Neural cell (in vitro differentiated cells): ENCODE measurements around the gene TMCC1. TPM values are rescaled to one million over a fixed set of nuclear protein-coding genes. Genes with fewer than 3 reads are reported as not detected.
"Not testable (repeated sequence)": the region's sequence is repeated elsewhere in the genome, so short reads cannot be mapped to it uniquely, and the experiment has no call there.

Experiments
- H2AFZ ChIP-seq: fragments of 200-600, 300-800 bp; sonication (generic), shearing (Covaris generic); 2 replicates; pipeline ENCODE4 v1.6.0; 2014; ENCODE audit warnings: low read depth, mild to moderate bottlenecking, antibody characterized with exemption, low read length, moderate library complexity
- H3F3A ChIP-seq: fragments of 200-600 bp; shearing (Covaris generic); 2 replicates; pipeline ENCODE4 v1.6.1; 2016; ENCODE audit warnings: mild to moderate bottlenecking, moderate library complexity, mixed read lengths, antibody characterized with exemption, low read length; ENCODE audit not compliant: insufficient read depth, poor library complexity, severe bottlenecking
- H3K27ac ChIP-seq: fragments of 200-600, 300-800 bp; sonication (generic), shearing (Covaris generic); 2 replicates; pipeline ENCODE4 v1.5.1; 2014; ENCODE audit warnings: mild to moderate bottlenecking, low read length, moderate library complexity
- H3K27me3 ChIP-seq: fragments of 300-800, 200-600 bp; sonication (generic), shearing (Covaris generic); 2 replicates; pipeline ENCODE4 v1.6.0; 2014; ENCODE audit warnings: mild to moderate bottlenecking, low read depth, low read length, moderate library complexity; ENCODE audit not compliant: insufficient read depth
- H3K36me3 ChIP-seq: fragments of 300-800, 200-600 bp; sonication (generic), shearing (Covaris generic); 2 replicates; pipeline ENCODE4 v1.5.1; 2014; ENCODE audit warnings: mild to moderate bottlenecking, antibody characterized with exemption, low read length, moderate library complexity; ENCODE audit not compliant: insufficient read depth
- H3K4me2 ChIP-seq: fragments of 300-800, 200-600 bp; sonication (generic), shearing (Covaris generic); 2 replicates; pipeline ENCODE4 v1.6.0; 2014; ENCODE audit warnings: mild to moderate bottlenecking, low read length
- H3K4me3 ChIP-seq: fragments of 300-800, 200-600 bp; sonication (generic), shearing (Covaris generic); 2 replicates; pipeline ENCODE4 v1.5.1; 2014; ENCODE audit warnings: mild to moderate bottlenecking, low read length, moderate library complexity
- H3K79me2 ChIP-seq: fragments of 200-600 bp; shearing (Covaris generic); replicated peaks from 2 replicates; pipeline ENCODE4 v1.6.0; 2014; ENCODE audit warnings: mild to moderate bottlenecking, low read length, moderate library complexity; ENCODE audit not compliant: insufficient read depth
- H3K9ac ChIP-seq: fragments of 300-800, 200-600 bp; sonication (generic), shearing (Covaris generic); 2 replicates; pipeline ENCODE4 v1.6.1; 2016; ENCODE audit warnings: mild to moderate bottlenecking, low read length, mixed read lengths
- H3K9me2 ChIP-seq: fragments of 200-600 bp; shearing (Covaris generic); 2 replicates; pipeline ENCODE4 v1.6.1; 2016; ENCODE audit warnings: mild to moderate bottlenecking, low read length, mixed read lengths; ENCODE audit not compliant: insufficient read depth
- H3K9me3 ChIP-seq: fragments of 200-600, 300-800 bp; sonication (generic), shearing (Covaris generic); 2 replicates; pipeline ENCODE4 v1.6.1; 2016; ENCODE audit warnings: mild to moderate bottlenecking, mixed run types, low read length, moderate library complexity, mixed read lengths
- H4K20me1 ChIP-seq: fragments of 200-600 bp; shearing (Covaris generic); 2 replicates; pipeline ENCODE4 v1.6.1; 2016; ENCODE audit warnings: mild to moderate bottlenecking, mixed run types; ENCODE audit not compliant: insufficient read depth
- CTCF ChIP-seq: fragments of 450-650 bp; IDR thresholded peaks from 2 replicates; pipeline ENCODE4 v1.5.1; 2014; ENCODE audit warnings: antibody characterized with exemption, mild to moderate bottlenecking, moderate library complexity; ENCODE audit not compliant: poor library complexity, severe bottlenecking
- EP300 ChIP-seq: fragments of 450-650 bp; conservative IDR thresholded peaks from 2 replicates; pipeline ENCODE4 v1.6.1; 2014; ENCODE audit warnings: antibody characterized with exemption, mild to moderate bottlenecking, moderate library complexity; ENCODE audit not compliant: poor library complexity, severe bottlenecking
- EZH2 ChIP-seq: fragments of 200-600, 300-800 bp; shearing (Covaris generic), sonication (generic); IDR thresholded peaks from 2 replicates; pipeline ENCODE4 v1.6.1; 2014; ENCODE audit warnings: antibody characterized with exemption, low read length, borderline replicate concordance, mild to moderate bottlenecking; ENCODE audit not compliant: insufficient read depth, poor library complexity, severe bottlenecking
- MXI1 ChIP-seq: fragments of 450-650 bp; conservative IDR thresholded peaks from 2 replicates; pipeline ENCODE4 v1.6.1; 2014; ENCODE audit warnings: antibody characterized with exemption, mild to moderate bottlenecking; ENCODE audit not compliant: poor library complexity, severe bottlenecking
- POLR2AphosphoS5 ChIP-seq: IDR thresholded peaks from 2 replicates; pipeline ENCODE4 v1.6.1; 2012
- RAD21 ChIP-seq: fragments of 450-650 bp; conservative IDR thresholded peaks from 2 replicates; pipeline ENCODE4 v1.6.1; 2014; ENCODE audit warnings: antibody characterized with exemption, mild to moderate bottlenecking, moderate library complexity
- REST ChIP-seq: IDR thresholded peaks from 2 replicates; pipeline ENCODE4 v1.6.1; 2012; ENCODE audit warnings: borderline replicate concordance
- SMC3 ChIP-seq: fragments of 450-650 bp; conservative IDR thresholded peaks from 2 replicates; pipeline ENCODE4 v1.6.1; 2014; ENCODE audit warnings: antibody characterized with exemption, mild to moderate bottlenecking, moderate library complexity; ENCODE audit not compliant: poor library complexity
- TAF1 ChIP-seq: IDR thresholded peaks from 2 replicates; pipeline ENCODE4 v1.6.1; 2012; ENCODE audit warnings: low read depth
- polyA plus RNA-seq: library from polyadenylated mRNA; depleted of rRNA; stranded (reverse); fragments of >200 nt; gene quantifications from 2 replicates; pipeline ENCODE4 v1.2.3, GENCODE V29; 2014

TMCC1 gene
- polyA plus RNA-seq, 1 donor from 2014 or later: 25.0 TPM

GRCh38 chr3:129834580-129834979, 58.9 kb downstream of the TMCC1 start:
- TF ChIP-seq REST: no peak
- TF ChIP-seq CTCF: no peak
- no peak for TF ChIP-seq SMC3
- no peak for TF ChIP-seq MXI1
- no peak for TF ChIP-seq RAD21
- no peak for TF ChIP-seq TAF1
- TF ChIP-seq EZH2: no peak
- H2AFZ ChIP-seq: no peak overlapping the region
- no peaks in the 10 kb centered on the region for H3K36me3 ChIP-seq
- no peaks in the 10 kb centered on the region for H3K27me3 ChIP-seq
- H3K79me2 ChIP-seq: peaks cover 34% of the 10 kb centered on the region
- no peak overlapping the region for H3K9ac ChIP-seq
- H3F3A ChIP-seq: no peaks in the 10 kb centered on the region
- H3K4me2 ChIP-seq: no peak overlapping the region
- no peak overlapping the region for H3K27ac ChIP-seq
- no peak overlapping the region for H3K4me3 ChIP-seq
- H3K9me3 ChIP-seq: no peaks in the 10 kb centered on the region
- no peaks in the 10 kb centered on the region for H3K9me2 ChIP-seq
- no peaks in the 10 kb centered on the region for H4K20me1 ChIP-seq

GRCh38 chr3:129831942-129832341, 61.6 kb downstream of the TMCC1 start:
- not testable (repeated sequence) for H3K4me3 ChIP-seq, H3K9me3 ChIP-seq, H3F3A ChIP-seq, H3K4me2 ChIP-seq, H3K36me3 ChIP-seq, H2AFZ ChIP-seq, H3K27me3 ChIP-seq, H4K20me1 ChIP-seq, H3K9ac ChIP-seq, H3K27ac ChIP-seq, H3K9me2 ChIP-seq
- peaks cover 29% of the 10 kb centered on the region for H3K79me2 ChIP-seq

GRCh38 chr3:129831503-129831902, 62.0 kb downstream of the TMCC1 start:
- Histone ChIP-seq H3K9me2 (no peaks in the 10 kb centered on the region), H2AFZ (no peak overlapping the region), H3K27ac (no peak overlapping the region), H3K27me3 (no peaks in the 10 kb centered on the region), H3K79me2 (peaks cover 29% of the 10 kb centered on the region), H3F3A (no peaks in the 10 kb centered on the region), H3K36me3 (peaks cover 4% of the 10 kb centered on the region), H3K9me3 (no peaks in the 10 kb centered on the region), H3K9ac (no peak overlapping the region), H4K20me1 (no peaks in the 10 kb centered on the region), H3K4me3 (no peak overlapping the region), H3K4me2 (no peak overlapping the region)
- TF ChIP-seq RAD21 (no peak), EZH2 (no peak), MXI1 (no peak), REST (no peak), TAF1 (no peak), CTCF (no peak), POLR2AphosphoS5 (no peak), SMC3 (no peak), EP300 (no peak)
